SK-N-MC (cell line): ENCODE data around the gene TMEM69.
"Not testable (repeated sequence)": the region's sequence is repeated elsewhere in the genome, so short reads cannot be mapped to it uniquely, and the experiment has no call there.

Source experiments
- DNase-seq: peaks from one replicate; pipeline ENCODE4 v3.0.0-alpha.2; 2011; ENCODE audit warnings: low read depth, low spot score
- H3K27ac ChIP-seq: fragments of 200-600 bp; sonication (generic); 2 replicates; pipeline ENCODE4 v1.5.1; 2016; ENCODE audit warnings: mixed run types
- H3K36me3 ChIP-seq: fragments of 200-600 bp; sonication (generic); 2 replicates; pipeline ENCODE4 v1.6.1; 2017; ENCODE audit warnings: antibody characterized with exemption, low read length, mixed read lengths; ENCODE audit not compliant: insufficient read depth
- H3K4me3 ChIP-seq: fragments of 200-600 bp; sonication (generic); 2 replicates; pipeline ENCODE4 v1.5.1; 2016
- H3K9ac ChIP-seq: fragments of 200-600 bp; sonication (generic); 2 replicates; pipeline ENCODE4 v1.8.0; 2017; ENCODE audit warnings: mixed run types, mixed read lengths; ENCODE audit not compliant: insufficient read length
- H3K9me3 ChIP-seq: fragments of 200-600 bp; sonication (generic); 2 replicates; pipeline ENCODE4 v1.6.1; 2017; ENCODE audit warnings: low read depth, mild to moderate bottlenecking, antibody characterized with exemption, low read length, moderate library complexity, mixed read lengths
- EZH2 ChIP-seq: fragments of 200-600 bp; sonication (generic); IDR thresholded peaks from one replicate; pipeline ENCODE4 v1.6.1; 2017; ENCODE audit warnings: antibody characterized with exemption
- FOXP2 ChIP-seq: optimal IDR thresholded peaks from 2 replicates; pipeline ENCODE3; 2011; ENCODE audit warnings: mild to moderate bottlenecking, moderate library complexity; ENCODE audit not compliant: insufficient read depth; ENCODE audit errors: extremely low read length, control extremely low read depth
- POLR2AphosphoS5 ChIP-seq: IDR thresholded peaks from 2 replicates; pipeline ENCODE4 v1.6.1; 2012; ENCODE audit warnings: mild to moderate bottlenecking, low read depth, low read length, borderline replicate concordance

TMEM69 gene

DNA sequence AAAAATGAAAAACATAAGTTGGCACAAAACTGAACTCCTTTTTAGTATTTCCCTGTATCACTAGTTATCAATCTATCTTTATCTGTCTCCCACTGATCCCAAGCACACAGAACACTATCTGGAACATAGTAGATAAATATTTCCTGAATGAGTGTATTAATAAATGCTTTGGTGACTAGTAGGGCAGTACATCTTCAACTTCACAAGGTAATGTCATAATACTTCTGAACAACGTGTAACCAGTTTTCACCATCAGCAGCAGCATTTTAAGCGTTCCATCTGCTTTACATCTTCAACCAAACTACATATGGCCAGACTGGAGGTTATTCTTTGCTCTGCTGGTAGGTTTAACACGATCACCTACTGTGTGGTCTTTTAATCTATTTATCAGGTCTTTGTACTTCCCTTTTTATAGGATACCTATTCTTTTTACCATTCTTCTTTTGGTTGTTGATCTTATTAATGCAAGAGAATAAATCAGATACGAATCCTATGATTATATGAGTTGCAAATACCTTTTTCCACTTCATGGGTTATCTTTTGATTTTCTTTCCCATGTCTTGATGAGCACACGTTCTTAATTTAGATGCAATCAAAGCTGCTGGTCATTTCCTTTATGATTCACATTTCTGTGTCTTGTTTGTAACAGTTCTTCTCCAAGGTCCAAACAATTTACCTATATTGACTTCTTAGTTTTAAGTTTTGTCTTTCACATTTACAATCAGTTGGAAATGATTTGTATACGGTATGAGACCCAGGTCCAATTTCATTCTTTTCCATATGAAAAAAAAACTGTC lies 17.9 kb upstream of the TMEM69 start:
- H3K4me3 ChIP-seq: no peak overlapping the region
- H3K27ac ChIP-seq: no peak overlapping the region
- peaks cover 13% of the 10 kb centered on the region for H3K36me3 ChIP-seq
- no peak overlapping the region for H3K9ac ChIP-seq
- TF ChIP-seq EZH2 (no peak), POLR2AphosphoS5 (no peak), FOXP2 (no peak)
- no peaks in the 10 kb centered on the region for H3K9me3 ChIP-seq
- no peak for DNase-seq

DNA sequence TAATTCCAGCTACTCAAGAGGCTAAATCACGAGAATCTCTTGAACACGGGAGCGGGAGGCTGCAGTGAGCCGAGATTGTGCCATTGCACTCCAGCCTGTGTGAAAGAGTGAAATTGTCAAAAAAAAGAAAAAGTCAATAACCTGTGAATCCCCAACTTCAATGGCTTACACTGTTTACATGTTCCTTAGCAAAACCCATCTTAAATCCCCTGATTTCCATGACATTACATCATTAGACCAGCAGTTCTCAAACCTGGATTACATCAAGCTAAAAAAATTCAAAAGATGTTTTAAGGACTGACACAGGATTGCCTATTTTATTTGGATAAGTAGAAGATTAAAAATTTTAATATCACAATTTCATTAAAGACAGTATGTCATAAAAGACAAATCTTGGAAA lies 14.0 kb upstream of the TMEM69 start:
- Histone ChIP-seq H3K4me3 (no peak overlapping the region), H3K36me3 (peaks cover 14% of the 10 kb centered on the region), H3K9ac (no peak overlapping the region), H3K27ac (no peak overlapping the region), H3K9me3 (no peaks in the 10 kb centered on the region)
- TF ChIP-seq POLR2AphosphoS5 (no peak), EZH2 (no peak), FOXP2 (no peak)
- DNase-seq: no peak

DNA sequence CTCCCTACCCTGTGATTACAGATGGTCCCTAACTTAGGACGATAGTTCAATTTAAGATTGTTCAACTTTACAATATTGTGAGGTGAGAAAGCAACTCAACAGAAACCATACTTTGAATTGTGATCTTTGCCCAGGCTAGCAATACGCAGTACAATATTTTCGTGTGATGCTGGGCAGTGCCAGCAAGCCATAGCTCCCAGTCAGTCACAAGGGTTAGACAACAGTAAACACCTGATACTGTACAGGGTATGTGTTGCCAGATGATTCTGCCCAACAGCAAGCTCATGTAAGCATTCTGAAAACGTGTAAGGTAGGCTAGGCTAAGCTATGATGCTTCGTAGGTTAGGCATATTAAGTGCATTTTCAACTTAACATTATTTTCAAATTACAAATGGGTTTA lies 13.5 kb upstream of the TMEM69 start:
- Histone ChIP-seq H3K36me3 (peaks cover 14% of the 10 kb centered on the region), H3K4me3 (no peak overlapping the region)
- TF ChIP-seq POLR2AphosphoS5: no peak
- TF ChIP-seq EZH2: no peak
- TF ChIP-seq FOXP2: no peak

DNA sequence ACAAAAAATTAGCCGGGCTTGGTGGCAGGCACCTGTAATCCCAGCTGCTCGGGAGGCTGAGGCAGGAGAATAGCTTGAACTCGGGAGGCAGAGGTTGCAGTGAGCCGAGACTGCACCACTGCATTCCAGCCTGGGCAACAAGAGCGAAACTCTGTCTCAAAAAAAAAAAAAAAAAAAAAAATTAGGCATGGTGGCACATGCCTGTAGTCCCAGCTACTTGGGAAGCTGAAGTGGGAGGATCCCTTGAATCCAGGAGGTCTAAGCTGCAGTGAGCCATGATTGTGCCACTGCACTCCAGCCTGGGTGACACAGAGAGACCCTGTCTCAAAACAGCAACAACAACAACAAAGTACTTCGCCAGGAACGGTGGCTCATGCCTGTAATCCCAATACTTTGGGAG lies 11.4 kb upstream of the TMEM69 start:
- not testable (repeated sequence) for H3K9ac ChIP-seq, DNase-seq, H3K27ac ChIP-seq, H3K9me3 ChIP-seq, H3K4me3 ChIP-seq
- H3K36me3 ChIP-seq: peaks cover 16% of the 10 kb centered on the region

More for the DNA sequence above, 13.5 kb upstream of the TMEM69 start:
- H3K27ac ChIP-seq: no peak overlapping the region
- H3K9ac ChIP-seq: no peak overlapping the region
- no peak for DNase-seq
- H3K9me3 ChIP-seq: no peaks in the 10 kb centered on the region

DNA sequence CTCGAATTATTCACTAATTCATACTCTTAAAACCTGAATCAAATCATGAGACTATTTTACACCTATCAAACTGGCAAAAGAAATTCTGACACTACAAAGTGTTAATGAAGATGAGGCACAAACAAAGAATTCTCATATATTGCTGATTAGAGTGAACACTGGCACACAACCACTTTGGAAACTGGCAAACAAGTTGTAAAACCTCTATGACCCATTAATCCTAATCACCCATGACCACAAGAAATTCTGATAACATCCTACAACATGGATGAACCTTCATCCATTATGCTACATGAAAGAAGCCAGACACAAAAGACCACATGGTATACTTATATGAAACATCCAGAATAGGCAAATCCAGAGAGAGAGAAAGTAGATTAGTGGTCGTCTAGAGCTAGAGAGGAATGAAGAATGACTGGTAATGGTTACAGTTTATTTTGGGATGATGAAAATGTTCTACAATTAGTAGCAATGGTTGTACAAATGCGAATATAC lies 10.2 kb upstream of the TMEM69 start:
- no peaks in the 10 kb centered on the region for H3K9me3 ChIP-seq
- DNase-seq: no peak
- TF ChIP-seq POLR2AphosphoS5: no peak
- TF ChIP-seq EZH2: no peak
- TF ChIP-seq FOXP2: no peak
- H3K9ac ChIP-seq: no peak overlapping the region
- H3K4me3 ChIP-seq: no peak overlapping the region
- H3K27ac ChIP-seq: peak overlapping the region; percentile 15; the same call in 1 of the 2 replicates
- H3K36me3 ChIP-seq: peaks cover 16% of the 10 kb centered on the region

DNA sequence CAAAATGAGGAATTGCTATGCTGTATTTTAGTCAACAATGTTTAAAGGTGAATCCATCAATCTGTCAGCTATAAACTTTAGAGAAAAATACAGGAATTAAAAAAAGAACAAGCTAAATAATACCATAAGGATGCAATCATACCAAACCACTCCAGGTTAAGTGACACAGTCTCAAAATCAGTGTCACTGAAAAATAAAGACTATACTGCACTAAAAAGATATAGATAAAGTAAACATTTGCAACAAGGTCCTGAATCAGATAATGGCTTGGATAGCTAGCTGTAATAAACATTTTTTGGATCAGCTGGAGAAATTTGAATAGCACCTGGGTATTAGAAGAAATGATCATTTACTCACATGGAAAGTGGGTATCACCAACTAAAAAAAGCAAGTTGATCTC lies 9.5 kb upstream of the TMEM69 start:
- Histone ChIP-seq H3K9ac (no peak overlapping the region), H3K36me3 (peaks cover 16% of the 10 kb centered on the region), H3K27ac (peak overlapping the region; percentile 15; the same call in 1 of the 2 replicates), H3K9me3 (no peaks in the 10 kb centered on the region), H3K4me3 (no peak overlapping the region)
- DNase-seq: no peak
- TF ChIP-seq FOXP2 (no peak), POLR2AphosphoS5 (no peak), EZH2 (no peak)

DNA sequence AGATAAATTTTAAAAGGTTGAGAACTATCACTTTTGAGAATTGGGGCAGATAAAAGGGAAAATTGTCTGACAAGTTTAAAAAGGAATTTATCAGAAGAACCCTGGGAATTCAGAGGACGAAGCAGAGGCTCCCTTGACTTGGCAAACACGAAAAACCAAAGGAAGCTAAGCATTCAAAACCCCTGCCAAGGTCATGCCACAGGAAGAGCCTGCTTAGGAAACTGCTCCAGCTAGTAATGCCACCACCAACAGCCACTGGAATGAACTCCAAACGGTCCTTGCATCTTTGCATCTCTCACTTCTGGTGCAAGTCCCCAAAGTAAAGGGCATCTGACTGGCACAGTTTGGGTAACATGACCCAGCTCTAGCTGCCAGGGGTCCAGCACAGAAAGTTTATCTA lies 8.9 kb upstream of the TMEM69 start:
- peaks cover 16% of the 10 kb centered on the region for H3K36me3 ChIP-seq
- no peaks in the 10 kb centered on the region for H3K9me3 ChIP-seq
- no peak overlapping the region for H3K9ac ChIP-seq
- DNase-seq: no peak
- TF ChIP-seq POLR2AphosphoS5 (no peak), FOXP2 (no peak), EZH2 (no peak)
- no peak overlapping the region for H3K4me3 ChIP-seq
- no peak overlapping the region for H3K27ac ChIP-seq

DNA sequence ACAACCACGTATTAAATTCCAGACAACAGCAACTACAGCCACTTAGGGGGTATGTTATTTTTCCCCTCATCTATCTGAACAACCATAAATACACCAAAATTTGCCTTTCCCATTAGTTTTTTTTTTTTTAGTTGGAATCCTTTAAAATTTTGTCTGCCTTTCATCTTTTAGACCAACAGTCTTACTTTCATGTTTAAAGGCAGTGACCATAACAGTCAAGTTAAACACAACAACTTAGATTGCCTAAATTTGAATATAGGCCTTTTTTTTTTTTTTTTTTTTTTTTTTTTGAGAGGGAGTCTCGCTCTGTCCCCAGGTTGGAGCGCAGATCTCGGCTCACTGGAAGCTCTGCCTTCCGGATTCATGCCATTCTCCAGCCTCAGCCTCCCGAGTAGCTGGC lies 5.0 kb upstream of the TMEM69 start:
- no peak overlapping the region for H3K9ac ChIP-seq
- no peaks in the 10 kb centered on the region for H3K9me3 ChIP-seq
- H3K36me3 ChIP-seq: peaks cover 7% of the 10 kb centered on the region; the same call in 1 of the 2 replicates
- TF ChIP-seq EZH2: no peak
- no peak for TF ChIP-seq FOXP2
- TF ChIP-seq POLR2AphosphoS5: no peak
- no peak for DNase-seq
- no peak overlapping the region for H3K4me3 ChIP-seq
- peak overlapping the region; percentile 25; the same call in 1 of the 2 replicates for H3K27ac ChIP-seq

DNA sequence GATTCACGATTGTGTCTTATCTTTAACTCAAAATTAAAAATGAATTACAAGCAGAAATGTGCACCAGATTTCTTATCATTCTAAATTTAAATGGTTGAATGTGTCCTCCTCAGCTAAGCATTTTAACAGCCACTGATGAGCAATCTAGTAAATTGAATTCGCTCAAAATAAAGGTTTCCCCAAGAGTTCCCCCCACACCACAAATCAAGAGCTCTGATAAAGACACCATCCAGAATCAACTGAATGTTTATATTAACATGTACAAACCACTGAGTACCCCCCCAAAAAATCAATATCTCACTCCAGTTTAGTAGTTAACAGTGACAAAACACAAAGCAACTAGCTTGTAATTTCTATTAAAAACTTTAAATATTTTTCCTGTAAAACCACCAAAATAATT lies 3.6 kb upstream of the TMEM69 start:
- Histone ChIP-seq H3K27ac (peak overlapping the region; percentile 1; the same call in 1 of the 2 replicates), H3K9ac (peak overlapping the region; percentile 88), H3K4me3 (peak overlapping the region; percentile 92), H3K9me3 (no peaks in the 10 kb centered on the region), H3K36me3 (peaks cover 7% of the 10 kb centered on the region; the same call in 1 of the 2 replicates)
- TF ChIP-seq EZH2: no peak
- TF ChIP-seq POLR2AphosphoS5: no peak
- no peak for TF ChIP-seq FOXP2
- no peak for DNase-seq
